Panc1 (cell line): ENCODE measurements around the gene KCNC1.

Source experiments
- POLR2AphosphoS5 ChIP-seq: IDR thresholded peaks from 2 replicates; pipeline ENCODE4 v1.6.1; 2012; ENCODE audit warnings: mild to moderate bottlenecking, low read depth, low read length, moderate library complexity
- REST ChIP-seq, 2 experiments: IDR thresholded peaks; 2 replicates each; pipeline ENCODE4 v1.6.1; 2011 to 2012; ENCODE audit warnings: low read depth in 2 of 2, control low read depth in 1 of 2, low read length in 1 of 2, mild to moderate bottlenecking in 1 of 2, moderate library complexity in 1 of 2; ENCODE audit not compliant: insufficient read depth in 1 of 2
- SIN3A ChIP-seq: IDR thresholded peaks from 2 replicates; pipeline ENCODE4 v1.6.1; 2012; ENCODE audit warnings: low read depth, mild to moderate bottlenecking, low read length, moderate library complexity, borderline replicate concordance; ENCODE audit not compliant: insufficient read depth
- TCF7L2 ChIP-seq: IDR thresholded peaks from 2 replicates; pipeline ENCODE4 v1.6.1; 2011; ENCODE audit warnings: mild to moderate bottlenecking, low read depth, low read length, inconsistent platforms
- TF ChIP-seq, protein P1 (sequence below): fragments of 450-650 bp; IDR thresholded peaks from 2 replicates; pipeline ENCODE4 v1.5.1; 2017; ENCODE audit warnings: mild to moderate bottlenecking

GRCh38 chr11:17725174-17725573 is 9.4 kb upstream of the KCNC1 start:
- TF ChIP-seq, protein P1, sequence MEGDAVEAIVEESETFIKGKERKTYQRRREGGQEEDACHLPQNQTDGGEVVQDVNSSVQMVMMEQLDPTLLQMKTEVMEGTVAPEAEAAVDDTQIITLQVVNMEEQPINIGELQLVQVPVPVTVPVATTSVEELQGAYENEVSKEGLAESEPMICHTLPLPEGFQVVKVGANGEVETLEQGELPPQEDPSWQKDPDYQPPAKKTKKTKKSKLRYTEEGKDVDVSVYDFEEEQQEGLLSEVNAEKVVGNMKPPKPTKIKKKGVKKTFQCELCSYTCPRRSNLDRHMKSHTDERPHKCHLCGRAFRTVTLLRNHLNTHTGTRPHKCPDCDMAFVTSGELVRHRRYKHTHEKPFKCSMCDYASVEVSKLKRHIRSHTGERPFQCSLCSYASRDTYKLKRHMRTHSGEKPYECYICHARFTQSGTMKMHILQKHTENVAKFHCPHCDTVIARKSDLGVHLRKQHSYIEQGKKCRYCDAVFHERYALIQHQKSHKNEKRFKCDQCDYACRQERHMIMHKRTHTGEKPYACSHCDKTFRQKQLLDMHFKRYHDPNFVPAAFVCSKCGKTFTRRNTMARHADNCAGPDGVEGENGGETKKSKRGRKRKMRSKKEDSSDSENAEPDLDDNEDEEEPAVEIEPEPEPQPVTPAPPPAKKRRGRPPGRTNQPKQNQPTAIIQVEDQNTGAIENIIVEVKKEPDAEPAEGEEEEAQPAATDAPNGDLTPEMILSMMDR: no peak
- TF ChIP-seq TCF7L2 (no peak), POLR2AphosphoS5 (no peak), REST (IDR thresholded peaks at IDR 0.05; ENCODE audit: insufficient read depth in 1 of 2, low read depth in 2 of 2, low read length in 1 of 2) (no peak), SIN3A (no peak)
